Measurements from ENCODE around the gene MYEF2. TPM values are rescaled to one million over a fixed set of nuclear protein-coding genes. Genes with fewer than 3 reads are reported as not detected.

Gene MYEF2
- total and polyA plus RNA-seq, 4 donors, result 0.07 to 1.2 (median 0.33) TPM

- no peak for TF ChIP-seq FOXA1 (IDR thresholded peaks at IDR 0.05)
- no peak for TF ChIP-seq FOXA2 (IDR thresholded peaks at IDR 0.05)
- TF ChIP-seq TAF1 (conservative IDR thresholded peaks at IDR 0.05), result no peak
- TF ChIP-seq YY1 (IDR thresholded peaks at IDR 0.05), result no peak
- no peak for TF ChIP-seq ZBTB33 (IDR thresholded peaks at IDR 0.05)
- TF ChIP-seq, protein P1, sequence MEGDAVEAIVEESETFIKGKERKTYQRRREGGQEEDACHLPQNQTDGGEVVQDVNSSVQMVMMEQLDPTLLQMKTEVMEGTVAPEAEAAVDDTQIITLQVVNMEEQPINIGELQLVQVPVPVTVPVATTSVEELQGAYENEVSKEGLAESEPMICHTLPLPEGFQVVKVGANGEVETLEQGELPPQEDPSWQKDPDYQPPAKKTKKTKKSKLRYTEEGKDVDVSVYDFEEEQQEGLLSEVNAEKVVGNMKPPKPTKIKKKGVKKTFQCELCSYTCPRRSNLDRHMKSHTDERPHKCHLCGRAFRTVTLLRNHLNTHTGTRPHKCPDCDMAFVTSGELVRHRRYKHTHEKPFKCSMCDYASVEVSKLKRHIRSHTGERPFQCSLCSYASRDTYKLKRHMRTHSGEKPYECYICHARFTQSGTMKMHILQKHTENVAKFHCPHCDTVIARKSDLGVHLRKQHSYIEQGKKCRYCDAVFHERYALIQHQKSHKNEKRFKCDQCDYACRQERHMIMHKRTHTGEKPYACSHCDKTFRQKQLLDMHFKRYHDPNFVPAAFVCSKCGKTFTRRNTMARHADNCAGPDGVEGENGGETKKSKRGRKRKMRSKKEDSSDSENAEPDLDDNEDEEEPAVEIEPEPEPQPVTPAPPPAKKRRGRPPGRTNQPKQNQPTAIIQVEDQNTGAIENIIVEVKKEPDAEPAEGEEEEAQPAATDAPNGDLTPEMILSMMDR (IDR thresholded peaks at IDR 0.05; ENCODE audit: low read depth, low read length, missing input control), result no peak
- TF ChIP-seq GABPA (IDR thresholded peaks at IDR 0.05 in 1 of 2, conservative IDR thresholded peaks at IDR 0.05 in 1 of 2), result no peak
- TF ChIP-seq, protein P2, sequence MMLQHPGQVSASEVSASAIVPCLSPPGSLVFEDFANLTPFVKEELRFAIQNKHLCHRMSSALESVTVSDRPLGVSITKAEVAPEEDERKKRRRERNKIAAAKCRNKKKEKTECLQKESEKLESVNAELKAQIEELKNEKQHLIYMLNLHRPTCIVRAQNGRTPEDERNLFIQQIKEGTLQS (IDR thresholded peaks at IDR 0.05), result no peak
- no peak for TF ChIP-seq JUND (IDR thresholded peaks at IDR 0.05)
- TF ChIP-seq, protein P3, sequence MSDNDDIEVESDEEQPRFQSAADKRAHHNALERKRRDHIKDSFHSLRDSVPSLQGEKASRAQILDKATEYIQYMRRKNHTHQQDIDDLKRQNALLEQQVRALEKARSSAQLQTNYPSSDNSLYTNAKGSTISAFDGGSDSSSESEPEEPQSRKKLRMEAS (IDR thresholded peaks at IDR 0.05), result no peak
- no peak for TF ChIP-seq HNF4G (IDR thresholded peaks at IDR 0.05)
- TF ChIP-seq EGR1 (IDR thresholded peaks at IDR 0.05; ENCODE audit: low read depth in 2 of 2), result no peak
- no peak for TF ChIP-seq RAD21 (IDR thresholded peaks at IDR 0.05)
- no peak for TF ChIP-seq NR2F2 (IDR thresholded peaks at IDR 0.05)
- no peak for TF ChIP-seq SP1 (IDR thresholded peaks at IDR 0.05)
- no peak for TF ChIP-seq HNF4A (conservative IDR thresholded peaks at IDR 0.05)
- no peak for TF ChIP-seq RXRA (IDR thresholded peaks at IDR 0.05)
- Histone ChIP-seq H3K9ac (ENCODE audit: low read depth in 1 of 2, low read length in 2 of 2) (no peak overlapping the region), H3K9me3 (ENCODE audit: control insufficient read depth in 4 of 4, low read length in 3 of 4) (no peaks in the 10 kb centered on the region), H3K27ac (ENCODE audit: low read depth in 1 of 2, low read length in 2 of 2) (no peak overlapping the region), H3K4me3 (ENCODE audit: low read depth in 1 of 3, low read length in 3 of 3) (no peak overlapping the region), H3K27me3 (ENCODE audit: control insufficient read depth in 4 of 4, insufficient read depth in 4 of 4, low read length in 3 of 4) (peaks cover 0 to 4% (median 1%) of the 10 kb centered on the region in 4 donors), H3K4me1 (ENCODE audit: control insufficient read depth in 4 of 4, insufficient read depth in 4 of 4, low read length in 3 of 4) (peaks cover 0 to 8% (median 0%) of the 10 kb centered on the region in 4 donors), H3K36me3 (ENCODE audit: control insufficient read depth in 4 of 4, insufficient read depth in 3 of 4, low read depth in 1 of 4, low read length in 3 of 4) (no peaks in the 10 kb centered on the region)
- WGBS, result 80% methylated on average over 4 of the region's 4 CpGs
- DNase-seq (ENCODE audit: low spot score), result no peak
Observed at GRCh38 chr15:48176112-48176511, 2.0 kb downstream of the MYEF2 start.

DNA sequence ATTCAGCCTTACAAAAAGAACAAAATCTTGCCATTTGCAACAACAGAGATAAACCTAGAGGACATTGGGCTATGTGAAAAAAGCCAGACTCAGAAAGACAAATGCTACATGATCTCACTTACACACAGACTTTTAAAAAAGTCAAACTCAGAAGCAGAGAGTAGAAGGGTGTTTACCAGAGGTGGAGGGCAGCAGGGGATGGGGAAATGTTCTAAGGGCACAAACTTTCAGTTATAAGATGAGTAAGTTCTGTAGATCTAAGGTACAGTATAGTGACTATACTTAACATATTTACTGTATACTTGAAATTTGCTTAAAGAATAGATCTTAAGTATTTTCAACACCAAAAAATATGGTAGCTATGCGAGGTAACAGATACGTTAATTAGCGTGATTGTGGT is 3.0 kb downstream of the MYEF2 start:
- Histone ChIP-seq H3K27me3 (ENCODE audit: control insufficient read depth in 4 of 4, insufficient read depth in 4 of 4, low read length in 3 of 4) (peaks cover 0 to 4% (median 1%) of the 10 kb centered on the region in 4 donors), H3K9me3 (ENCODE audit: control insufficient read depth in 4 of 4, low read length in 3 of 4) (no peaks in the 10 kb centered on the region), H3K27ac (ENCODE audit: low read depth in 1 of 2, low read length in 2 of 2) (no peak overlapping the region), H3K4me1 (ENCODE audit: control insufficient read depth in 4 of 4, insufficient read depth in 4 of 4, low read length in 3 of 4) (peaks cover 0 to 8% (median 0%) of the 10 kb centered on the region in 4 donors), H3K9ac (ENCODE audit: low read depth in 1 of 2, low read length in 2 of 2) (no peak overlapping the region), H3K36me3 (ENCODE audit: control insufficient read depth in 4 of 4, insufficient read depth in 3 of 4, low read depth in 1 of 4, low read length in 3 of 4) (no peaks in the 10 kb centered on the region), H3K4me3 (ENCODE audit: low read depth in 1 of 3, low read length in 3 of 3) (no peak overlapping the region)
- WGBS, result 95% methylated on average over 3 of the region's 3 CpGs
- DNase-seq (ENCODE audit: low spot score), result no peak
- TF ChIP-seq TAF1 (conservative IDR thresholded peaks at IDR 0.05) (no peak), EGR1 (IDR thresholded peaks at IDR 0.05; ENCODE audit: low read depth in 2 of 2) (no peak), NR2F2 (IDR thresholded peaks at IDR 0.05) (no peak), HNF4G (IDR thresholded peaks at IDR 0.05) (no peak), RXRA (IDR thresholded peaks at IDR 0.05) (no peak), SP1 (IDR thresholded peaks at IDR 0.05) (no peak), REST (IDR thresholded peaks at IDR 0.05) (no peak), RAD21 (IDR thresholded peaks at IDR 0.05) (no peak), HNF4A (conservative IDR thresholded peaks at IDR 0.05) (no peak), FOXA2 (IDR thresholded peaks at IDR 0.05) (no peak), FOXA1 (IDR thresholded peaks at IDR 0.05) (no peak), JUND (IDR thresholded peaks at IDR 0.05) (no peak), GABPA (IDR thresholded peaks at IDR 0.05 in 1 of 2, conservative IDR thresholded peaks at IDR 0.05 in 1 of 2) (no peak), YY1 (IDR thresholded peaks at IDR 0.05) (no peak)
- TF ChIP-seq, protein P3 (IDR thresholded peaks at IDR 0.05), result no peak
- TF ChIP-seq, protein P1 (IDR thresholded peaks at IDR 0.05; ENCODE audit: low read depth, low read length, missing input control), result no peak
- TF ChIP-seq, protein P2 (IDR thresholded peaks at IDR 0.05), result no peak

Measured in liver (tissue), 9 donors.